Nephron progenitor cell (in vitro differentiated cells): ENCODE data around the gene RAPGEF4.
A peak's percentile ranks its signal among the peaks of the same experiment; 100 is the strongest.

ENCODE experiments used
- DNase-seq: peaks from one replicate; pipeline ENCODE4 v3.0.0; 2021
- H3K27ac Mint-ChIP-seq: 2 replicates; pipeline ENCODE4 v1.8.0; 2021; ENCODE audit warnings: mild to moderate bottlenecking, moderate library complexity, mixed read lengths
- H3K27me3 Mint-ChIP-seq: 2 replicates; pipeline ENCODE4 v1.8.0; 2021; ENCODE audit warnings: mild to moderate bottlenecking, low read depth, mixed read lengths; ENCODE audit not compliant: poor library complexity
- H3K36me3 Mint-ChIP-seq: 2 replicates; pipeline ENCODE4 v1.8.0; 2021; ENCODE audit warnings: low read depth, mixed read lengths
- H3K4me1 Mint-ChIP-seq: 2 replicates; pipeline ENCODE4 v1.8.0; 2021; ENCODE audit warnings: mixed read lengths
- H3K4me3 Mint-ChIP-seq: 2 replicates; pipeline ENCODE4 v1.8.0; 2021; ENCODE audit warnings: mild to moderate bottlenecking, moderate library complexity, mixed read lengths
- H3K9me3 Mint-ChIP-seq: 2 replicates; pipeline ENCODE4 v1.8.0; 2021; ENCODE audit warnings: mild to moderate bottlenecking, moderate library complexity, mixed read lengths
- TF ChIP-seq, protein P1 (sequence below): fragments of 200-600 bp; sonication (generic); IDR thresholded peaks from 2 replicates; pipeline ENCODE4 v1.5.0; 2021; ENCODE audit warnings: antibody characterized with exemption

Gene RAPGEF4

DNA sequence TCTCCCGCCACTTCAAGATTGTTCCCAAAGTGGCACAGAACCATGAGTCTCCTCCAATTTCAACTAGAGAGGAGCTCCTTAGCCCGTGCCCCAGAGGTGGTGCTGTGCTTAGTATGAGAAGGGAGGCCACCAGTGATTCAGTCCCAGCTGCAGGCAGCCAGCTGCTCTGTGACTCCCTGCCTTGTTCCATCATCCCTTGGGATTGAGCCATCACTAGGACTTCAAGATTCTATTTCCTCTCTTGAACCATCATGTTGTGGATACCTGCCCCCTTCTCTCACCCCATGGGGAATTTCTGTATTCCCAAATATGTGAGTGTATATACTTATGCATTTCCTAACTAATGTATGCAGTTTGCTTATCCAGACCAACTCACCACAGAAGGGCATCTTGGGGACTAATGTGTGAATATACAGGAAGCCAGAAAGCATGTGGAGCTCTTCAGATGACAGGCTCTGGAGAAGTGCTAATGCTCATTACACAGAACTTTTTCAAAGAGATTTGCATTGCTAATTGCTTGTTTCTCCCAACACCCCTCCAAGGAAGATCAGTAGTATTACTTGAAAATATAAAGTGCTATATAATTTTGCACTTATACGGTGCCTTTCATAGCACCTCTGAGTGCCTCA, 229.0 kb downstream of the RAPGEF4 start:
- Mint-ChIP-seq H3K27me3 (peaks cover 11% of the 10 kb centered on the region), H3K27ac (no peak overlapping the region), H3K4me1 (peaks cover 23% of the 10 kb centered on the region), H3K9me3 (no peaks in the 10 kb centered on the region), H3K4me3 (no peak overlapping the region), H3K36me3 (no peaks in the 10 kb centered on the region)
- no peak for DNase-seq
- TF ChIP-seq, protein P1, sequence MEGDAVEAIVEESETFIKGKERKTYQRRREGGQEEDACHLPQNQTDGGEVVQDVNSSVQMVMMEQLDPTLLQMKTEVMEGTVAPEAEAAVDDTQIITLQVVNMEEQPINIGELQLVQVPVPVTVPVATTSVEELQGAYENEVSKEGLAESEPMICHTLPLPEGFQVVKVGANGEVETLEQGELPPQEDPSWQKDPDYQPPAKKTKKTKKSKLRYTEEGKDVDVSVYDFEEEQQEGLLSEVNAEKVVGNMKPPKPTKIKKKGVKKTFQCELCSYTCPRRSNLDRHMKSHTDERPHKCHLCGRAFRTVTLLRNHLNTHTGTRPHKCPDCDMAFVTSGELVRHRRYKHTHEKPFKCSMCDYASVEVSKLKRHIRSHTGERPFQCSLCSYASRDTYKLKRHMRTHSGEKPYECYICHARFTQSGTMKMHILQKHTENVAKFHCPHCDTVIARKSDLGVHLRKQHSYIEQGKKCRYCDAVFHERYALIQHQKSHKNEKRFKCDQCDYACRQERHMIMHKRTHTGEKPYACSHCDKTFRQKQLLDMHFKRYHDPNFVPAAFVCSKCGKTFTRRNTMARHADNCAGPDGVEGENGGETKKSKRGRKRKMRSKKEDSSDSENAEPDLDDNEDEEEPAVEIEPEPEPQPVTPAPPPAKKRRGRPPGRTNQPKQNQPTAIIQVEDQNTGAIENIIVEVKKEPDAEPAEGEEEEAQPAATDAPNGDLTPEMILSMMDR = no peak

DNA sequence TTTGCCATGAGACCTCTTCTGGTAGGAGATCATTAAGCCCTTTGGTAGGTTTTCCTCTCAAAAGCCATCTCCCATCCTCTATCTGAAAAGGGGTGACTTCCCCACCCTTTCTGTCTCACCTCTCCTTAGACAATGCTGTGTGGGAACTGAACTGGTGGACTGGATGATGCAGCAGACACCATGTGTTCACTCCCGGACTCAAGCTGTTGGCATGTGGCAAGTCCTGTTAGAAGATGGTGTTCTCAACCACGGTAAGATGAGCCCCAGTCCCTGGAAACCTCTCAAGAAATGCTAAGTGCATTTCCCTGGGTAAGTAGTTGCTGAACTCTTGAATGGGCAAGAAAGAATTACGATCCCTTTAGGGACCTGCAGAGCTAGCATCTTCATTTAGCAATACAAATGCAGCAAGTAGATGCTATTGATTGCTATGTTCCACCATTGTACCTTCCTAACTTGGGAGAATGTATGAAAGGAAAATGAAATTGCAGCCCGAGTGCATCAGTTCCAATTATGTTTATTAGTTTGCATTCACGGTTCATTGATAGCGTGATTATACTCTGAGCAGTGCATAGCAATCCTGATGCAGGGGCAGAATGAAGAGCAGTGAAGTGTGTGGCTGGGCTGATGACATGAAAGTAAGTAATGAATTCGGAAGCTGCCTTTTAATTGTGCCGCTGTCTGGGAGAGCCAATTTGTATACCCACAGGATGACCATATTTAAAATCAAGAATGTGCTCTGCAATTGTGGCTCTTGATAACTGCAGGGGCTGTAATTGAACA, 230.0 kb downstream of the RAPGEF4 start:
- no peak overlapping the region for H3K4me3 Mint-ChIP-seq
- H3K9me3 Mint-ChIP-seq = no peaks in the 10 kb centered on the region
- no peak for DNase-seq
- H3K4me1 Mint-ChIP-seq = peaks cover 23% of the 10 kb centered on the region
- TF ChIP-seq, protein P1 = no peak
- peak overlapping the region; percentile 26 for H3K27ac Mint-ChIP-seq
- H3K27me3 Mint-ChIP-seq = peaks cover 5% of the 10 kb centered on the region
- no peaks in the 10 kb centered on the region for H3K36me3 Mint-ChIP-seq

DNA sequence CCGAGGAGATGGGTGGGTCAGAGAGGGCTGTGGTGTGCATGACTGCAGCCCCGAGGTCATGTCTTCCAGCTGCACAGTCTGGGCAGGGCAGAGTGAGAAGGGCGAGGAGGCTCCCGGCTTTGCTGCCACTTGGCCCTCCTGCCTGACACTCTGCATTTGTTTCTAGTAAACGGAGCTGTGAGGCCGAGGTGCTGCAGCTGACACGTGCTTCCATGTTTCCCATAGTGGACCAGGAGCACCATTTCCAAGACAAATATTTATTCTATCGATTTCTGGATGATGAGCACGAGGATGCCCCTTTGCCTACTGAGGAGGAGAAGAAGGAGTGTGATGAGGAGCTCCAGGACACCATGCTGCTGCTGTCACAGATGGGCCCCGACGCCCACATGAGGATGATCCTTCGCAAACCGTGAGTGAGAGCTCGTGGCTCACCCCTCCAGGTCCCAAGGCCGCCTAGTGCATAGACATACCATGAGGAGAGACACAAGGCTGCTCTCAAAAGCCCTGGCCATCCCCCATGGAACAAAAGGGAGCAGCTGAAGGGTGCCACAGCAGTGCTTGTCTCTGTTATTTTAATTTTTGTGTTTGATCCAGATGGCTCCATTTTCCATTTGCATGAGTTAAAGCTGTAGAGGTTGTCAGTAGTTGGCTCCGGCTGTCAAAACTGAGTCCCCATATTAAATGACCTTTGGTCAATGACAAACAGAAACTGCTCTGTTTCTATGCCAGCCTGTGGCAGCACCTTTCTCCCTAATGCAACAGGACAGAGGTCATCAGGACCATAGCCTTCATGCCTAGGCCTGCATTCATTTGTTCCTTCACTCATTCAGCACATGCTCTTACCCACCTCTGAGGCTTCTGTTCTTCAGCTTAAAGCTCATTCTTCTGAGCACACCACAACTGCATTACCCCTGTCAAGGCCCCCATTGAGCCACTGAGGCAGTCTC, 231.7 kb downstream of the RAPGEF4 start:
- Mint-ChIP-seq H3K27me3 (peaks cover 5% of the 10 kb centered on the region), H3K36me3 (no peaks in the 10 kb centered on the region), H3K27ac (no peak overlapping the region), H3K9me3 (no peaks in the 10 kb centered on the region), H3K4me1 (peaks cover 23% of the 10 kb centered on the region), H3K4me3 (no peak overlapping the region)
- no peak for DNase-seq
- TF ChIP-seq, protein P1 = no peak

DNA sequence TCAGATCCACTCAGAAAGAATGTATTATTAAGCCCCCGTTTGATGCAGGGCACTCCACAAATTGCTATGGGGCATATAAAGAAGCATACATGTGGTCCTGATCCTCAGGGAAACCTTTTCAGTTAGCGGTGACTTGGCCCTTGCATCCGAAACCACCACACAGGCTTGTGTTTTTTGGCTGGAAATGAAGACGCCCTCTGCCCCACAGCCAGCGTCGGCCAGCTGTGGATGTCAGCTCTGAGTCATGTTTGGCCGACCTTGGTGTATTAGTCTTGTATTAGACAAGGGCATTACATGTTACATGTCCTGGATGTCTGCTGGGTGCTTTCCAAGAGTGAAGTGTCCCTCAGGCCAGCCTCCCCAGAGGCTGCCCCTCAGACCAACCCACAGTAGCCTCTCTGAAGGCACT, 232.4 kb downstream of the RAPGEF4 start:
- Mint-ChIP-seq H3K36me3 (no peaks in the 10 kb centered on the region), H3K27ac (no peak overlapping the region), H3K4me3 (no peak overlapping the region), H3K27me3 (peaks cover 5% of the 10 kb centered on the region), H3K9me3 (no peaks in the 10 kb centered on the region), H3K4me1 (peaks cover 23% of the 10 kb centered on the region)
- TF ChIP-seq, protein P1 = no peak
- no peak for DNase-seq

DNA sequence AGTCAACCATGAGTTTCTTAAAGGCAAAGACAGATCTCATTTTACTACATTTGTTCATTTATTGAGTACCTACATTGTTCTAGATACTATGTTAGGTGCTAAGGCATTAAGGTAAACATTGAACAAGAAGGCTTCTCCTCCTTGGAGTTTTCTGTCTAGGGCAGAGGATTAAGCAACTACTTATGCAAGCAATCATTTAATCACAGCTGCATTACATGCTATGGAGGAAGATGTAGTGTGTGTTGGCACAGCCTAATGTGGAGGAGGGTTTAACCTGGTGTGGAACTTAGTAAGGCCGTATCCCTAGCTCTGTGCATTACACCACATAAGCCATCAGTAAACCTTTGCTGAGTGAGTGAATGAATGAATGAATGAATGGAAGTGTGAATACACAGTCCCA, 233.5 kb downstream of the RAPGEF4 start:
- Mint-ChIP-seq H3K27ac (no peak overlapping the region), H3K4me3 (no peak overlapping the region), H3K9me3 (no peaks in the 10 kb centered on the region), H3K36me3 (no peaks in the 10 kb centered on the region), H3K27me3 (peaks cover 8% of the 10 kb centered on the region), H3K4me1 (peaks cover 23% of the 10 kb centered on the region)
- TF ChIP-seq, protein P1 = no peak
- no peak for DNase-seq
